Midbrain (tissue), 1 donor: Measurements from ENCODE around the gene ZFYVE28.

Source experiments
- DNase-seq: peaks from one replicate; lab custom pipeline; 2025; lab: John Stamatoyannopoulos, UW

ZFYVE28 gene

GRCh38 chr4:2368746-2369437 is 49.6 kb downstream of the ZFYVE28 start:
- no peak for DNase-seq

GRCh38 chr4:2367626-2368025 is 50.8 kb downstream of the ZFYVE28 start:
- DNase-seq, result no peak

- no peak for DNase-seq
Observed at GRCh38 chr4:2366252-2367192, 51.9 kb downstream of the ZFYVE28 start.

GRCh38 chr4:2365913-2366210 is 52.6 kb downstream of the ZFYVE28 start:
- DNase-seq, result no peak

- no peak for DNase-seq
Observed at GRCh38 chr4:2365054-2365912, 53.2 kb downstream of the ZFYVE28 start.

- DNase-seq, result no peak
Observed at GRCh38 chr4:2364654-2365053, 53.8 kb downstream of the ZFYVE28 start.

GRCh38 chr4:2363951-2364653 is 54.3 kb downstream of the ZFYVE28 start:
- no peak for DNase-seq

- DNase-seq, result no peak
Observed at GRCh38 chr4:2363056-2363721, 55.3 kb downstream of the ZFYVE28 start.

GRCh38 chr4:2362266-2363055 is 56.0 kb downstream of the ZFYVE28 start:
- DNase-seq, result no peak

- no peak for DNase-seq
Observed at GRCh38 chr4:2361366-2362265, 56.8 kb downstream of the ZFYVE28 start.

- no peak for DNase-seq
Observed at GRCh38 chr4:2360396-2360730, 58.1 kb downstream of the ZFYVE28 start.

GRCh38 chr4:2359591-2360395 is 58.7 kb downstream of the ZFYVE28 start:
- no peak for DNase-seq

GRCh38 chr4:2357821-2358745 is 60.4 kb downstream of the ZFYVE28 start:
- DNase-seq, result no peak

- DNase-seq, result no peak
Observed at GRCh38 chr4:2356123-2357069, 62.0 kb downstream of the ZFYVE28 start.

GRCh38 chr4:2354760-2355159 is 63.7 kb downstream of the ZFYVE28 start:
- DNase-seq, result no peak

- DNase-seq, result no peak
Observed at GRCh38 chr4:2354118-2354517, 64.3 kb downstream of the ZFYVE28 start.
